Measurements from ENCODE around the gene CDC42EP3. TPM values are rescaled to one million over a fixed set of nuclear protein-coding genes. Genes with fewer than 3 reads are reported as not detected.

Gene CDC42EP3
- total RNA-seq, 1 experiment from 2014 or later, result 29.4 TPM

DNA sequence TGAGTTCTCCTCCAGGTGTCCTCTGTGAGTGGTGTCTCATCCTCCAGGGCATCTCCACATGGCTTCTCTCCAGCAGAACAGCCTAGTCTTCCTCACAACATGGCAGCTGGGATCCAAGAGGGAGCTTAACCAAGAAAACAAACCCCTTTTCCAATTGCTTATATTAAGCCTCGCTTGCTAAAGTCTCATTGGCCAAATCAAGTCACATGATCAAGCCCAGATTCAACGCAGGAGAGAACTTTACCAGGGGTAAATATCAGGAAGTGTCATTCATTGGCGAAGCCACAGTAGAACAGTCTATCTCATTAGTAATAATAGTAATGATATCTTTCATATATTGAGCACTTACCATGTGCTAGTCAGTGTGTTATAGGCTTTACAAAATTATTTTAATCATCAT is 53.1 kb downstream of the CDC42EP3 start:
- no peaks in the 10 kb centered on the region for H3K9me3 Mint-ChIP-seq (ENCODE audit: low read depth, unreplicated experiment)
- BruUV-seq (replicated peaks), result no TSS peak
- H3K4me1 Mint-ChIP-seq (ENCODE audit: low read depth, unreplicated experiment), result peaks cover 15% of the 10 kb centered on the region
- TF ChIP-seq, protein P1, sequence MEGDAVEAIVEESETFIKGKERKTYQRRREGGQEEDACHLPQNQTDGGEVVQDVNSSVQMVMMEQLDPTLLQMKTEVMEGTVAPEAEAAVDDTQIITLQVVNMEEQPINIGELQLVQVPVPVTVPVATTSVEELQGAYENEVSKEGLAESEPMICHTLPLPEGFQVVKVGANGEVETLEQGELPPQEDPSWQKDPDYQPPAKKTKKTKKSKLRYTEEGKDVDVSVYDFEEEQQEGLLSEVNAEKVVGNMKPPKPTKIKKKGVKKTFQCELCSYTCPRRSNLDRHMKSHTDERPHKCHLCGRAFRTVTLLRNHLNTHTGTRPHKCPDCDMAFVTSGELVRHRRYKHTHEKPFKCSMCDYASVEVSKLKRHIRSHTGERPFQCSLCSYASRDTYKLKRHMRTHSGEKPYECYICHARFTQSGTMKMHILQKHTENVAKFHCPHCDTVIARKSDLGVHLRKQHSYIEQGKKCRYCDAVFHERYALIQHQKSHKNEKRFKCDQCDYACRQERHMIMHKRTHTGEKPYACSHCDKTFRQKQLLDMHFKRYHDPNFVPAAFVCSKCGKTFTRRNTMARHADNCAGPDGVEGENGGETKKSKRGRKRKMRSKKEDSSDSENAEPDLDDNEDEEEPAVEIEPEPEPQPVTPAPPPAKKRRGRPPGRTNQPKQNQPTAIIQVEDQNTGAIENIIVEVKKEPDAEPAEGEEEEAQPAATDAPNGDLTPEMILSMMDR (IDR thresholded peaks at IDR 0.05; ENCODE audit: unreplicated experiment), result no peak
- no peaks in the 10 kb centered on the region for H3K27me3 Mint-ChIP-seq (ENCODE audit: unreplicated experiment)
- CTCF ChIA-PET, result no interaction called here
- no peak overlapping the region for H3K27ac Mint-ChIP-seq (ENCODE audit: unreplicated experiment)
- no peak overlapping the region for H3K4me3 Mint-ChIP-seq (ENCODE audit: low read depth, unreplicated experiment)
- intact Hi-C loops (cut with micrococcal nuclease; ENCODE audit: unreplicated experiment), result no loop called here
- no peaks in the 10 kb centered on the region for H3K36me3 Mint-ChIP-seq (ENCODE audit: insufficient read depth, unreplicated experiment)
- DNase-seq, result no peak

DNA sequence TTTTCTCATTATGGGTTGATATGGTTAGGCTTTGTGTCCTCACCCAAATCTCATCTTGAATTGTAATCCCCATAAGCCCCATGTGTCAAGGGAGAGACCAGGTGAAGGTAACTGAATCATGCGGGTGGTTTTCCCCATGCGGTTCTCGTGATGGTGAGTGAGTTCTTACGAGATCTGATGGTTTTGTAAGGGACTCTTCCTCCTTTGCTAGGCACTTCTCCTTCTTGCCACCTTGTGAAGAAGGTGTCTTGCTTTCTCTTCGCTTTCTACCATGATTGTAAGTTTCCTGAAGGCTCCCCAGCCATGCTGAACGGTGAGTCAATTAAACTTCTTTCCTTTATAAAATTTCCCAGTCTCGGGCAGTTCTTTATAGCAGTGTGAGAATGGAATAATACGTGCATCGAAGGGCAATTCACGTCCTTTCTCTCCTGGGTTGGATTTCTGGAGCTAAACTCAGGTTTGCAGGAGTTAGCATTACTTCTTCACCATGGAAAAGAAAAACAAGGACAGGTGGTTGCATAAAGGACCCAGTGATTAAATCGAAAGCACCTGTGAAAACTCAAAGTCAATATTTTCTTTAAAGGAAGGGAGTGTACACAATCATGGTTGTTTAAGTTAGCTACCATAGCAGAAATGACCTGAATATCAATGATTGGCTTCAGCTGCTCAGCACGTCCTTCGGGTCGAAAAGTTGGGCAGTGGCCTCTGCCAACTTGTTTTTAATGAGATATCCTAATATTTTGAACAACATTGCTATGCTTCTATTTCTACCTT is 54.1 kb downstream of the CDC42EP3 start:
- H3K9me3 Mint-ChIP-seq (ENCODE audit: low read depth, unreplicated experiment), result no peaks in the 10 kb centered on the region
- peaks cover 8% of the 10 kb centered on the region for H3K4me1 Mint-ChIP-seq (ENCODE audit: low read depth, unreplicated experiment)
- no peak overlapping the region for H3K4me3 Mint-ChIP-seq (ENCODE audit: low read depth, unreplicated experiment)
- CTCF ChIA-PET, result no interaction called here
- TF ChIP-seq, protein P1 (IDR thresholded peaks at IDR 0.05; ENCODE audit: unreplicated experiment), result no peak
- no peaks in the 10 kb centered on the region for H3K27me3 Mint-ChIP-seq (ENCODE audit: unreplicated experiment)
- no TSS peak for BruUV-seq (replicated peaks)
- intact Hi-C loops (cut with micrococcal nuclease; ENCODE audit: unreplicated experiment), result no loop called here
- no peak for DNase-seq
- no peaks in the 10 kb centered on the region for H3K36me3 Mint-ChIP-seq (ENCODE audit: insufficient read depth, unreplicated experiment)
- no peak overlapping the region for H3K27ac Mint-ChIP-seq (ENCODE audit: unreplicated experiment)

DNA sequence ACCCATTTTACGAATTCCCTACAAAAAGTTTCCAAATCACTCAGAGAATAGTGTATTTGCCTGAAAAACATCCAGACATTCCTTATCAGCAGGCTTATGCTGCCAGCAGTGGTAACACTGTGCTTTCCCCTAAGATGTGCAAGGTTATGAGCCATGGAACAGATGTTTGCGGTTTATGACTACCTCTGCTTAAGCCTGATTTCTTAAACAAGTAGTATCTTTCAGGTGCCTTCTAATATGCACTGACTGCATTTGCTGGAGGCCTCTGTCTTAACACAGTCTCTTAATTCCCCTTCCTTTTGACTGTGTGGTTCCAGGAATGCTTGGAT is 54.8 kb downstream of the CDC42EP3 start:
- Mint-ChIP-seq H3K4me3 (ENCODE audit: low read depth, unreplicated experiment) (no peak overlapping the region), H3K27me3 (ENCODE audit: unreplicated experiment) (no peaks in the 10 kb centered on the region), H3K36me3 (ENCODE audit: insufficient read depth, unreplicated experiment) (no peaks in the 10 kb centered on the region), H3K4me1 (ENCODE audit: low read depth, unreplicated experiment) (peaks cover 8% of the 10 kb centered on the region), H3K27ac (ENCODE audit: unreplicated experiment) (no peak overlapping the region), H3K9me3 (ENCODE audit: low read depth, unreplicated experiment) (no peaks in the 10 kb centered on the region)
- CTCF ChIA-PET, result no interaction called here
- TF ChIP-seq, protein P1 (IDR thresholded peaks at IDR 0.05; ENCODE audit: unreplicated experiment), result no peak
- intact Hi-C loops (cut with micrococcal nuclease; ENCODE audit: unreplicated experiment), result no loop called here
- DNase-seq, result no peak
- no TSS peak for BruUV-seq (replicated peaks)

- H3K36me3 Mint-ChIP-seq (ENCODE audit: insufficient read depth, unreplicated experiment), result no peaks in the 10 kb centered on the region
- no TSS peak for BruUV-seq (replicated peaks)
- H3K4me3 Mint-ChIP-seq (ENCODE audit: low read depth, unreplicated experiment), result no peak overlapping the region
- TF ChIP-seq, protein P1 (IDR thresholded peaks at IDR 0.05; ENCODE audit: unreplicated experiment), result no peak
- peaks cover 8% of the 10 kb centered on the region for H3K4me1 Mint-ChIP-seq (ENCODE audit: low read depth, unreplicated experiment)
- intact Hi-C loops (cut with micrococcal nuclease; ENCODE audit: unreplicated experiment), result no loop called here
- H3K27ac Mint-ChIP-seq (ENCODE audit: unreplicated experiment), result no peak overlapping the region
- CTCF ChIA-PET, result no interaction called here
- no peaks in the 10 kb centered on the region for H3K27me3 Mint-ChIP-seq (ENCODE audit: unreplicated experiment)
- H3K9me3 Mint-ChIP-seq (ENCODE audit: low read depth, unreplicated experiment), result no peaks in the 10 kb centered on the region
- no peak for DNase-seq
These were observed 55.4 kb downstream of the CDC42EP3 start for GRCh38 chr2:37615804-37616676.

All from Calu3 (cell line).